Activated T-helper 1 cell treated with anti-CD3 and anti-CD28 coated beads, Interleukin-12 subunit alpha, Interleukin-12 subunit beta, Interleukin-2, Interleukin-4 antibody, amounts not matched to agents 30 ng/mL and 10 ng/mL and 1 ng/mL, durations not matched to agents 14 hours and 24 hours and 36 hours (primary cell): ENCODE measurements around the gene WNT5A. TPM values are rescaled to one million over a fixed set of nuclear protein-coding genes. Genes with fewer than 3 reads are reported as not detected.

Experiments used
- DNase-seq: peaks from one replicate; pipeline ENCODE4 v3.0.0; 2021; ENCODE audit warnings: low spot score
- H3K27ac Mint-ChIP-seq: one replicate; pipeline ENCODE4 v1.8.0; 2021; ENCODE audit warnings: mild to moderate bottlenecking, mixed read lengths
- H3K27me3 Mint-ChIP-seq: one replicate; pipeline ENCODE4 v1.8.0; 2022; ENCODE audit warnings: mild to moderate bottlenecking, moderate library complexity, mixed read lengths; ENCODE audit not compliant: insufficient read depth
- H3K36me3 Mint-ChIP-seq: one replicate; pipeline ENCODE4 v1.8.0; 2021; ENCODE audit warnings: low read depth, mixed read lengths
- H3K4me1 Mint-ChIP-seq: one replicate; pipeline ENCODE4 v1.8.0; 2021; ENCODE audit warnings: low read depth, mixed read lengths
- H3K4me3 Mint-ChIP-seq: one replicate; pipeline ENCODE4 v1.8.0; 2021; ENCODE audit warnings: mild to moderate bottlenecking, moderate library complexity, mixed read lengths
- H3K9me3 Mint-ChIP-seq: one replicate; pipeline ENCODE4 v1.8.0; 2021; ENCODE audit warnings: mixed read lengths
- intact Hi-C: fragments of 100-400 bp; cut with micrococcal nuclease; formaldehyde crosslinking; loops from one replicate; pipeline ENCODE4 v1.15.1; 2024
- total RNA-seq: library from RNA; stranded (reverse); gene quantifications from 2 replicates; pipeline ENCODE4 v1.2.3, GENCODE V29; 2022

The WNT5A gene
- total RNA-seq, 1 donor from 2014 or later = not detected

GRCh38 chr3:55445551-55445950 is 41.6 kb downstream of the WNT5A start:
- Mint-ChIP-seq H3K9me3 (no peaks in the 10 kb centered on the region), H3K4me1 (no peaks in the 10 kb centered on the region), H3K36me3 (no peaks in the 10 kb centered on the region), H3K27me3 (no peaks in the 10 kb centered on the region), H3K4me3 (no peak overlapping the region), H3K27ac (no peak overlapping the region)
- intact Hi-C loops = no loop called here
- DNase-seq = no peak

GRCh38 chr3:55443346-55443745 is 43.8 kb downstream of the WNT5A start:
- intact Hi-C loops = no loop called here
- Mint-ChIP-seq H3K4me3 (no peak overlapping the region), H3K36me3 (no peaks in the 10 kb centered on the region), H3K9me3 (no peaks in the 10 kb centered on the region), H3K4me1 (no peaks in the 10 kb centered on the region), H3K27ac (no peak overlapping the region), H3K27me3 (no peaks in the 10 kb centered on the region)
- DNase-seq = no peak

GRCh38 chr3:55442861-55443260 is 44.2 kb downstream of the WNT5A start:
- DNase-seq = no peak
- H3K36me3 Mint-ChIP-seq = no peaks in the 10 kb centered on the region
- H3K9me3 Mint-ChIP-seq = no peaks in the 10 kb centered on the region
- no peaks in the 10 kb centered on the region for H3K4me1 Mint-ChIP-seq
- no peaks in the 10 kb centered on the region for H3K27me3 Mint-ChIP-seq
- H3K27ac Mint-ChIP-seq = no peak overlapping the region
- intact Hi-C loops = no loop called here
- H3K4me3 Mint-ChIP-seq = no peak overlapping the region

- Mint-ChIP-seq H3K9me3 (no peaks in the 10 kb centered on the region), H3K4me3 (no peak overlapping the region), H3K27me3 (no peaks in the 10 kb centered on the region), H3K4me1 (no peaks in the 10 kb centered on the region), H3K27ac (no peak overlapping the region), H3K36me3 (no peaks in the 10 kb centered on the region)
- DNase-seq = no peak
- intact Hi-C loops = no loop called here
Measured at GRCh38 chr3:55441499-55441898, 45.6 kb downstream of the WNT5A start.

- H3K27me3 Mint-ChIP-seq = no peaks in the 10 kb centered on the region
- H3K27ac Mint-ChIP-seq = no peak overlapping the region
- H3K4me1 Mint-ChIP-seq = no peaks in the 10 kb centered on the region
- intact Hi-C loops = no loop called here
- H3K36me3 Mint-ChIP-seq = no peaks in the 10 kb centered on the region
- no peak overlapping the region for H3K4me3 Mint-ChIP-seq
- DNase-seq = no peak
- H3K9me3 Mint-ChIP-seq = no peaks in the 10 kb centered on the region
Measured at GRCh38 chr3:55440104-55440708, 46.9 kb downstream of the WNT5A start.

- no peak for DNase-seq
- intact Hi-C loops = no loop called here
- Mint-ChIP-seq H3K36me3 (no peaks in the 10 kb centered on the region), H3K4me3 (no peak overlapping the region), H3K4me1 (no peaks in the 10 kb centered on the region), H3K27me3 (no peaks in the 10 kb centered on the region), H3K27ac (no peak overlapping the region), H3K9me3 (no peaks in the 10 kb centered on the region)
Measured at GRCh38 chr3:55439657-55440056, 47.4 kb downstream of the WNT5A start.

- Mint-ChIP-seq H3K27me3 (no peaks in the 10 kb centered on the region), H3K9me3 (no peaks in the 10 kb centered on the region)
Measured at GRCh38 chr3:55436644-55437043, 50.5 kb downstream of the WNT5A start.

GRCh38 chr3:55435491-55435890 is 51.6 kb downstream of the WNT5A start:
- Mint-ChIP-seq H3K27me3 (no peaks in the 10 kb centered on the region), H3K4me1 (no peaks in the 10 kb centered on the region), H3K36me3 (no peaks in the 10 kb centered on the region), H3K9me3 (no peaks in the 10 kb centered on the region), H3K4me3 (no peak overlapping the region), H3K27ac (no peak overlapping the region)
- intact Hi-C loops = no loop called here
- DNase-seq = no peak

More at GRCh38 chr3:55436644-55437043, 50.5 kb downstream of the WNT5A start:
- H3K4me3 Mint-ChIP-seq = no peak overlapping the region
- no peak overlapping the region for H3K27ac Mint-ChIP-seq
- H3K36me3 Mint-ChIP-seq = no peaks in the 10 kb centered on the region
- intact Hi-C loops = no loop called here
- no peak for DNase-seq
- no peaks in the 10 kb centered on the region for H3K4me1 Mint-ChIP-seq

- H3K27me3 Mint-ChIP-seq = no peaks in the 10 kb centered on the region
- intact Hi-C loops = loop anchor here (1.0 kb wide), 1 partner anchor 817 kb away; no protein-coding TSS in a partner anchor
- DNase-seq = no peak
- no peaks in the 10 kb centered on the region for H3K9me3 Mint-ChIP-seq
- no peaks in the 10 kb centered on the region for H3K4me1 Mint-ChIP-seq
- H3K36me3 Mint-ChIP-seq = no peaks in the 10 kb centered on the region
- no peak overlapping the region for H3K4me3 Mint-ChIP-seq
- no peak overlapping the region for H3K27ac Mint-ChIP-seq
Measured at GRCh38 chr3:55434789-55435188, 52.3 kb downstream of the WNT5A start.

- intact Hi-C loops = no loop called here
- no peak for DNase-seq
- H3K9me3 Mint-ChIP-seq = no peaks in the 10 kb centered on the region
- H3K4me3 Mint-ChIP-seq = no peak overlapping the region
- H3K36me3 Mint-ChIP-seq = no peaks in the 10 kb centered on the region
- H3K4me1 Mint-ChIP-seq = no peaks in the 10 kb centered on the region
- no peaks in the 10 kb centered on the region for H3K27me3 Mint-ChIP-seq
- no peak overlapping the region for H3K27ac Mint-ChIP-seq
Measured at GRCh38 chr3:55431041-55431440, 56.1 kb downstream of the WNT5A start.

GRCh38 chr3:55427739-55428138 is 59.4 kb downstream of the WNT5A start:
- Mint-ChIP-seq H3K27me3 (no peaks in the 10 kb centered on the region), H3K27ac (no peak overlapping the region), H3K36me3 (no peaks in the 10 kb centered on the region), H3K4me3 (no peak overlapping the region), H3K4me1 (no peaks in the 10 kb centered on the region), H3K9me3 (no peaks in the 10 kb centered on the region)
- no peak for DNase-seq
- intact Hi-C loops = no loop called here

GRCh38 chr3:55426486-55426885 is 60.6 kb downstream of the WNT5A start:
- DNase-seq = no peak
- intact Hi-C loops = no loop called here
- no peak overlapping the region for H3K27ac Mint-ChIP-seq
- H3K36me3 Mint-ChIP-seq = no peaks in the 10 kb centered on the region
- peaks cover 5% of the 10 kb centered on the region for H3K9me3 Mint-ChIP-seq
- H3K27me3 Mint-ChIP-seq = no peaks in the 10 kb centered on the region
- no peak overlapping the region for H3K4me3 Mint-ChIP-seq
- H3K4me1 Mint-ChIP-seq = no peaks in the 10 kb centered on the region

GRCh38 chr3:55423782-55424181 is 63.3 kb downstream of the WNT5A start:
- intact Hi-C loops = no loop called here
- Mint-ChIP-seq H3K27ac (no peak overlapping the region), H3K36me3 (no peaks in the 10 kb centered on the region), H3K9me3 (peaks cover 5% of the 10 kb centered on the region), H3K4me1 (no peaks in the 10 kb centered on the region), H3K27me3 (no peaks in the 10 kb centered on the region), H3K4me3 (no peak overlapping the region)
- DNase-seq = no peak

- no peak overlapping the region for H3K27ac Mint-ChIP-seq
- DNase-seq = no peak
- peaks cover 11% of the 10 kb centered on the region for H3K9me3 Mint-ChIP-seq
- H3K4me1 Mint-ChIP-seq = no peaks in the 10 kb centered on the region
- intact Hi-C loops = no loop called here
- H3K4me3 Mint-ChIP-seq = no peak overlapping the region
- no peaks in the 10 kb centered on the region for H3K36me3 Mint-ChIP-seq
- H3K27me3 Mint-ChIP-seq = no peaks in the 10 kb centered on the region
Measured at GRCh38 chr3:55417211-55417610, 69.9 kb downstream of the WNT5A start.
